IPS-11a (cell line): Measurements from ENCODE around the gene FAM184B.
"Not testable (repeated sequence)": the region's sequence is repeated elsewhere in the genome, so short reads cannot be mapped to it uniquely, and the experiment has no call there.

Experiments
- H3K4me3 ChIP-seq: one replicate; pipeline ENCODE4 v1.5.1; 2013; ENCODE audit warnings: low read depth, low read length, control low read depth

FAM184B gene

DNA sequence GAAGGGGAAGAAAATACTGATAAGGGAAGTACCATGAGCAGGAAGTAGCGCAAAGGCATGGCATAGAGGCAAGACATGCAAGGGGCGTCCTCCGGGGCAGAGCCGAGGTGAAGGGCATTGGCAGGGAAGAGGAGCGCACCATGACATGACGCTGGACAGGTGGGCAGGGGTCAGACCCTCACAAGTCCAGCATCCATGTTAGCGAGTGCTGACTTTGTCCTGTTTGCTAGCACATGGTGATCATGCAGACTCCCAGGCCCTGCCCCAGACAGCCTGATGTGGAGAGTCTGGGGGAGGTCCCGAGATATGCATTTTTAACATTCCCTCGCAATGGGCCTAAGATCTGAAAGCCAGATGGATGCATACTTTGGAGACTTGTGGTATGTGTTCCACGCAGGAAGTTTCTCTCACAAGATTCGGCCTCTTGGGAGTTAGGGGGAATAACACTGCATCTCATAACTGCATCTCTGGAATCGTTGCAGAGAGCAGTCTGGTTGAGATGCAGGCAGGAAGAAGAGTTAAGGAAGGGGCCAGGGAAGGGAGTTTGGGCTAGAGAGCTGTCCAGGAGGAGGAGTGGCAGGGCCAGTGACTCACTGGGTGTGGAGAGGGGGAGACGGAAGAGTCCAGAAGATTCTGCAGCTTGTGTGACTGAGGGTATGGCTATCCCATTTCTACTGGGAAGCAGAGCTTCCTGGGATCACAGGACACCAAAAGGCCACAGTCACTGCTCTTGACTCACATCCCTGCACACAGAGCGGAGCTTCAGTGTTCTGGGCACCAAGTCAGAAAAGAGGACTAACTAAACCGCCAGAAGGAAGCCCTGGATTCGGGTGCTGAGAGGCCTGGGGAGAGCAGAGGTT lies 59.7 kb downstream of the FAM184B start:
- no peak overlapping the region for H3K4me3 ChIP-seq

- H3K4me3 ChIP-seq: no peak overlapping the region
These were observed 62.3 kb downstream of the FAM184B start for GRCh38 chr4:17719106-17719505.

DNA sequence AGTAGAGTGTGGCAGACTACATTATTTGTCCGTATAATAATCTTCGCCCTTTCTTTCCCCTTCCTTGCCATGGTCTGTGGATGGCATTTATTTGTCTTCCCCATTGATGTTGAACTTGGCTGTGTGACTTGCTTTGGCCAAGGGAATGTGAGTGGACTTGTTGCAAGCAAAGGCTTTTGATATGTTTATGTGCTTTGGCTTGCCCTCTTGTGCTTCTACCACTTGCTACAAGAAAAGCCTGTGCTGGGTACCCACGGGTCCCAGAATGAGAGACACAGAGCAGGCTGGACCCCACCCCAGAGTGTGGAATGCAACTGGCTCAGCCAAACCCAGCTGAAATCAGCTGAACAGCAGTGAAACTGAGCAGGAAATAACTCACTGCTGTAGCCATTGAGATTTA lies 63.0 kb downstream of the FAM184B start:
- no peak overlapping the region for H3K4me3 ChIP-seq

DNA sequence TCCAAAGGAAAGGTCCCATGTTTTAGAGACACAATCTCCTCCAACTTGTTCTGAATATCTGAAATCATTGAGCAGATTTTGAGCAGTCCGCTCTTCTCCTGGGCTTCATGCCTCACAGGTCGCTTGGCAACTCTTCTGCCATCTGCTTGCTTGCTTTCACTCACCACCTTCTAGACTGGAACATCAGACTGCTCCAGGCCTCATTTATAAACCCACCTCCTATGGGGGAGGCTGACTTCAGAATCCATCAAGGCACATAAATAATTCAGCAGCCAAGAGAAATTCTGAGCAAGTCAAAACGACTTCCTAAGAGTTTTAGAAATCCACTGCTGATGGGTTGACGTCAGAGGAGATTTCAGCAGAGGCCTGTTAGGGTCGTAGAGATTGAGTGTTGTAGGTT lies 64.1 kb downstream of the FAM184B start:
- H3K4me3 ChIP-seq: no peak overlapping the region

DNA sequence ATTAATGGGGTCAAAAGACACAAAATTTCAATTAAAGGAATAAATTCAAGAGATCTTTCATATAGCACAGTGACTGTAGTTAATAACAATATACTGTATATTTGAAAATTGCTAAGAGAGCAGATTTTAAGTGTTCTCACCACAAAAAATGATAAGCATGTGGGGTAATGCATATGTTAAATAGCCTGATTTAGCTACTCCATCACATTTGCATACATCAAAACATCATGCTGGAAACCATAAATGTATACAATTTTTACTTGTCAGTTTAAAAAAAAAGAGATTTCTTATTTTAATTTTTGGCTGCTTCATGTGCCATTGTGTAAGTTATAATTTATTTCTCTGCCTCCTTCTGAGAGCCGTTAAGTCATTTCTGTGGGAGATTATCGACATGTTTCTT lies 65.9 kb downstream of the FAM184B start:
- no peak overlapping the region for H3K4me3 ChIP-seq

GRCh38 chr4:17713779-17714178 lies 67.6 kb downstream of the FAM184B start:
- H3K4me3 ChIP-seq: no peak overlapping the region

- H3K4me3 ChIP-seq: no peak overlapping the region
These were observed 69.3 kb downstream of the FAM184B start for GRCh38 chr4:17712166-17712565.

GRCh38 chr4:17711206-17711605 lies 70.2 kb downstream of the FAM184B start:
- not testable (repeated sequence) for H3K4me3 ChIP-seq

- H3K4me3 ChIP-seq: no peak overlapping the region
These were observed 71.7 kb downstream of the FAM184B start for GRCh38 chr4:17709763-17710068.

GRCh38 chr4:17708992-17709762 lies 72.2 kb downstream of the FAM184B start:
- H3K4me3 ChIP-seq: no peak overlapping the region

DNA sequence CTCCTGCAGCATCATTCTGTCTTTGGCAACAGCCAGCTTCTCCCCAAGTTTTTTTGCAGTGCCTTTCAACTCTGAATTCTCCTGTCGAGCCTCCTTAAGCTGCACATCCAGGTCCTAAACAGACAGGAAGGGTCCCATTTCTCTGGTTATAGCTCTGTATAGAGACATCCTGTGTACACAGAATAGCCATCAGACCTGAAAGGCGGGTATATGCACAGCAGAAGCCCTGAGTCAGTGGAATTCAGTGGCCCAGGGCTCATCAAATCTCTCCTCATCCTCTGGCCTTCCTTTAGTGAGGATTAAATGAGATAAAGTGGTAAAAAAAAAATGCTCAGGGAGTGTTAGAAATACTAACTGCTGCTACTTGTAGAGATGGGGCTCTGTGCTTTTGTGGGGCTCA lies 73.8 kb downstream of the FAM184B start:
- no peak overlapping the region for H3K4me3 ChIP-seq

DNA sequence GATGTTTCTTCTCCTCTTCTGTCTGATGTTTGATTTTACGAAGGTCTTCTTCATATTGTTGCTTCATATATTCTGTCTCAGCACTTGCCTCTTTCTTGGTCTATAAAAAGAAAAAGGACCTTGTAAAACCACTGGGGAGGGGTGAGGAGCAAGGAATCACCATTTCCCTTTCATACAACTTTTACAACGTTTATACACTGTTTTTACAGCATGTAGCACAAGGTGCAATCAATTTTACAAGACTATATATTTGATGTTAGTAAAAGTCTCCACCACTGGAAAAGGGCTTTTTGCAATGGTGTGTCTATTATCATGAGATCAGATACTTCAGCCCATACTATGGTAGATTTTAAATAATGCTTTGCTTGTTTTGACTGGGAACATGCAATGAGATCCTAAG lies 76.3 kb downstream of the FAM184B start:
- H3K4me3 ChIP-seq: no peak overlapping the region

DNA sequence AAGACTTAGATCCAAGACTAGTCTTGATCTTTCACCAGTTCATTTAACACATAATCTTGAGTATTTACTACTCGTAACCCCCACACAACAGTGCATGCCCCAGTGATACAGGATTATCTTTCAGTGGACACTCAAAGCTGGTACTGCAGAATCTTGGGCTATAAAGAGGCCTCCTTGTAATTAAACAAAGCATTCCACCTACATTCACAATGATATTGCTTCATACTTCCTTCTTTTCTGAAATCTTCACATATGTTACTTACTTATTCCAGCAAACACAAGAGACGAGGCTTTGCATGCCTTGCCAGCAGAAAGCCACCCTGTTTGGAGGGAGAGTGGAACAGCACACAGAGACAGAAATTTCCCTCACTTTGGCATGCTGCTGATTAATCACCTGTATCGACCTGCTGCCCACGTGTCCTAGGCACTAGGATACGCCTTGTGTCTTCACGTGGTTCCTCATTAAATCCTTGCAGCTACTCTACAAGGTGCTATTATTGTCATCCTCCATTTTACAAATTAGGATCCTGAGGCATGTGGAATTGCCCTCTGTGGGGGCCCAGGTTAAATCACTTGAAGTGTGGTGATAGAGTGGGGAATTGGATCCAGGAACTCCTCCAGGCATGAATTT lies 77.3 kb downstream of the FAM184B start:
- no peak overlapping the region for H3K4me3 ChIP-seq

- H3K4me3 ChIP-seq: no peak overlapping the region
These were observed 78.8 kb downstream of the FAM184B start for GRCh38 chr4:17702641-17703040.

DNA sequence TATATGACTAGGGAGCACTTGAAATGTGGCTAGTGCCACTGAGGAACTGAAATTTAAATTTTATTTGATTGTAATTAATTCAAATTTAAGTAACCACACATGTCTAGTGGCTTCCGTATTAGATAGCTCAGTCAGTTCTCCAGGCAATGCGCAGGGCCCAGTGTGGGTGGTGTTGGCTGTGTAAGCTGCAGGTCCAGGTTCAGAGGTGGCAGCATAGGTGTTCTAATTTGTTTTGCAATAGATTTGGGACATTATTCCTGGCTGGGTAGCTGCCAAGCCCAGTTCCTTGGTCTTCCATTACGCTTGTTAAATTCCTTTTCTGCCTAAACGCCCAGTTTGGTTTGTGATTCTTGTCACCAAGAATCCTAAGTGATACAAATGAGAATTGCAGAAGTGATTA lies 79.5 kb downstream of the FAM184B start:
- no peak overlapping the region for H3K4me3 ChIP-seq

DNA sequence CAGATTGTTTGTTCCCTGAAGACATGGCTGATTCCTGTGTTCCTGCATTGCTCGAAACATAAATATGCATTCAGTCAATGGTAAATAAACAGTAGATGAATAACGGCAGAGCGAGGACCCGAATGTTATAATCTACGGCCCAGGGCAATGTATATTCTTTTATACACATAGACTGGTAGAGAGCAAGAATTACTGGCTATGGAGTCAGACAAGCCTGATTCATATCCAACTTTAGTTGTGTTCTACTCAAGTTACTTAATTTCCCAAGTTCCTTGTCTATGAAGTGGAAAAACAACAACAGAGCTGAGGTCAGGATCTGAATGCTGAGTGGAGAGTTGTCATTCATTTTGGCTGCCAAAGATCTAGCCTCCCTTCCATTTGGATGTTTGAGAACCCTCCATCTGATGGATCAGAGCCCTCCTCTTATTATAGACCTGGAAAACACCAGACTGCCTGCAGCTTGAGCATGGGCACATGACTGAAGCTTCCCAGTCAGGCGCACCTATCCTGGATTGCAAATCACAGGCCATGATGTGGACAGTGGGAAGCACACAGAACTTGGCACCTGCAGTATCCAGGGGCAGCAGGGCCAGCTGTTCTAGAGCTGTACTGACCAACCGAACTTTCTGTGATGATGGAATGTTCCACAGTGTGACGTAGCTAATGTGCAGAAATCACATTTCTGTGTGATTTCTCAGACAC lies 80.1 kb downstream of the FAM184B start:
- no peak overlapping the region for H3K4me3 ChIP-seq

- H3K4me3 ChIP-seq: no peak overlapping the region
These were observed 82.0 kb downstream of the FAM184B start for GRCh38 chr4:17699380-17699779.

- no peak overlapping the region for H3K4me3 ChIP-seq
These were observed 83.3 kb downstream of the FAM184B start for GRCh38 chr4:17698116-17698515.

DNA sequence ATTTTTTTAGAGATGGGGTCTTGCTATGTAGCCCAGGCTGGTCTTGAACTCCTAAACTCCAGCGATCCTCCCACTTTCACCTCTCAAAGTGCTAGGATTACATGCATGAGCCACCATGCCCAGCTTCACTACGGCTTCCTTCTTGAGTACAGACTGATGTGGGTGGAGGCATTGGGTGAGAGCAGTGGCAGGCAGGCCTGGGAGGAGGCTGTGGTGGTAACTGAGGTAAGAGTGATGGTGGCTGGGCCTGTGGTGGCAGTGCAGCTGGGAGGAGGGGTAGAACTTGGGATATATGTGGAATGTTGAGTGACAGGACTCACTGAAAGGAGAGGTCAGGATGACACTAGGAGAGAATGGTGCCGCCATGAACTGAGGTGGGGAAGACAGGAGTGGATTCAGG lies 86.1 kb downstream of the FAM184B start:
- H3K4me3 ChIP-seq: no peak overlapping the region

GRCh38 chr4:17694552-17694951 lies 86.9 kb downstream of the FAM184B start:
- H3K4me3 ChIP-seq: no peak overlapping the region

- H3K4me3 ChIP-seq: no peak overlapping the region
These were observed 90.5 kb downstream of the FAM184B start for GRCh38 chr4:17690898-17691297.
